HEK293 (cell line): ENCODE measurements around the gene ERRFI1.

Experiments used
- ATF2 ChIP-seq: fragments of 450-650 bp; formaldehyde crosslinking; IDR thresholded peaks from 2 replicates; pipeline ENCODE4 v1.5.1; 2016; ENCODE audit warnings: missing biosample characterization, missing genetic modification characterization, low read depth
- CTCF ChIP-seq: fragments of 450-650 bp; formaldehyde crosslinking; IDR thresholded peaks from 2 replicates; pipeline ENCODE4 v1.5.1; 2016; ENCODE audit warnings: missing biosample characterization, missing genetic modification characterization
- HOXC10 ChIP-seq: sonication (generic); formaldehyde crosslinking; IDR thresholded peaks from 2 replicates; pipeline ENCODE4 v1.8.1; 2023; ENCODE audit warnings: mild to moderate bottlenecking, missing genetic modification reagents
- TCF7L2 ChIP-seq: IDR thresholded peaks from 2 replicates; pipeline ENCODE4 v1.6.1; 2011; ENCODE audit warnings: low read depth, mild to moderate bottlenecking, inconsistent platforms, low read length, moderate library complexity, borderline replicate concordance
- ZIC2 ChIP-seq: fragments of 450-650 bp; formaldehyde crosslinking; IDR thresholded peaks from 2 replicates; pipeline ENCODE4 v1.5.1; 2016; ENCODE audit warnings: missing biosample characterization, missing genetic modification characterization
- ZNF624 ChIP-seq: fragments of 450-650 bp; formaldehyde crosslinking; IDR thresholded peaks from 2 replicates; pipeline ENCODE4 v1.5.1; 2017; ENCODE audit warnings: missing biosample characterization, missing genetic modification characterization
- TF ChIP-seq, protein P1 (sequence below): fragments of 450-650 bp; formaldehyde crosslinking; IDR thresholded peaks from 2 replicates; pipeline ENCODE4 v1.5.1; 2016; ENCODE audit warnings: missing biosample characterization, missing genetic modification characterization

DNA sequence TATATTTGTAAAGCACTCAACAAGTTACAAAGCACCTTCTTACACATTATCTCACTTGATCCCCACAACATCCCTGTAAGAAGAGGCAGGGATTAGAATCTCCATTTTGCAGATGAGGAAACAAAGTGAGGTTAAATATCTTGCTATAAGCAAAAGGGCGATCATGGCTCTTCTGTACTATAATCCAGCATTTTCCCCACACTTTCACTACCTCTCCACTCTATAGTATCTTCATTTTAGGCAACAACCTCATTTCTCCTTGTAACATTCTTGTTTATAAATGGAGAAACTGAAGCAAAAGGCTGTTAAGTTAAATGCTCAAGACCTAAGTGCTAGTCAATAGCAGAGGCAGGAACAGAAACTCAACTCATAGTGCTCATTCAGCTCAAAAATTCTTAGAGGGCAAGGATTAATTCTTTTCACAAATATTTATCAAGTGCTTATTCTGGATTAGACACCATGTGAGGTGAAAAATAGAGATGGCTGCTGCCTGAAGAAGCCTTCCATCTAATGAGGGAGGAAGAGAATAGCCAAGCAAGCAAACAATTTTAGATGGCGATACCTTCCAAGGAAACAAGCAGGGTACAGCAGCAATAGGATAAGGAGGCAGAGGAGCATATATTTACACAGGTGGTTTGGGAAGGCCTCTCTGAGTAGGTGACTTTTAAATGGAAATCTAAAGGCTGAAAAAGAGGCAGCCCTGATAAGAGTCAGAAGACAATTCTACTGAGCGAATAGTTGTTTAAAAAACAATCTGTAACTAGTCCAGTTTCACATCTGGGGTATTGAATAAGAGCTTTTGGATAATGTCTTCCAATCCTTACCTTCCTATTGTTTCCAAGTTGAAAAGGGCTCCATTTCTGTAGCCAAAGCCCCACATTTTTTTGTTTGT, 3.5 kb downstream of the ERRFI1 start:
- TF ChIP-seq ZNF624 (tag by site-specific recombination) (no peak), TCF7L2 (no peak), HOXC10 (CRISPR knock-in tag) (no peak), CTCF (tag by site-specific recombination) (no peak), ATF2 (tag by site-specific recombination) (no peak), ZIC2 (tag by site-specific recombination) (no peak)
- TF ChIP-seq, protein P1, sequence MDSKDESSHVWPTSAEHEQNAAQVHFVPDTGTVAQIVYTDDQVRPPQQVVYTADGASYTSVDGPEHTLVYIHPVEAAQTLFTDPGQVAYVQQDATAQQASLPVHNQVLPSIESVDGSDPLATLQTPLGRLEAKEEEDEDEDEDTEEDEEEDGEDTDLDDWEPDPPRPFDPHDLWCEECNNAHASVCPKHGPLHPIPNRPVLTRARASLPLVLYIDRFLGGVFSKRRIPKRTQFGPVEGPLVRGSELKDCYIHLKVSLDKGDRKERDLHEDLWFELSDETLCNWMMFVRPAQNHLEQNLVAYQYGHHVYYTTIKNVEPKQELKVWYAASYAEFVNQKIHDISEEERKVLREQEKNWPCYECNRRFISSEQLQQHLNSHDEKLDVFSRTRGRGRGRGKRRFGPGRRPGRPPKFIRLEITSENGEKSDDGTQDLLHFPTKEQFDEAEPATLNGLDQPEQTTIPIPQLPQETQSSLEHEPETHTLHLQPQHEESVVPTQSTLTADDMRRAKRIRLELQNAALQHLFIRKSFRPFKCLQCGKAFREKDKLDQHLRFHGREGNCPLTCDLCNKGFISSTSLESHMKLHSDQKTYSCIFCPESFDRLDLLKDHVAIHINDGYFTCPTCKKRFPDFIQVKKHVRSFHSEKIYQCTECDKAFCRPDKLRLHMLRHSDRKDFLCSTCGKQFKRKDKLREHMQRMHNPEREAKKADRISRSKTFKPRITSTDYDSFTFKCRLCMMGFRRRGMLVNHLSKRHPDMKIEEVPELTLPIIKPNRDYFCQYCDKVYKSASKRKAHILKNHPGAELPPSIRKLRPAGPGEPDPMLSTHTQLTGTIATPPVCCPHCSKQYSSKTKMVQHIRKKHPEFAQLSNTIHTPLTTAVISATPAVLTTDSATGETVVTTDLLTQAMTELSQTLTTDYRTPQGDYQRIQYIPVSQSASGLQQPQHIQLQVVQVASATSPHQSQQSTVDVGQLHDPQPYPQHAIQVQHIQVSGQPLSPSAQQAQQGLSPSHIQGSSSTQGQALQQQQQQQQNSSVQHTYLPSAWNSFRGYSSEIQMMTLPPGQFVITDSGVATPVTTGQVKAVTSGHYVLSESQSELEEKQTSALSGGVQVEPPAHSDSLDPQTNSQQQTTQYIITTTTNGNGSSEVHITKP (tag by site-specific recombination), result no peak
